HG03095 (cell line): ENCODE measurements around the gene MANEAL.

Source experiments
- ATAC-seq: cut with Tn5 transposase; IDR thresholded peaks from one replicate; pipeline ENCODE4 v1.9.1; 2021; ENCODE audit warnings: moderate library complexity; ENCODE audit not compliant: unreplicated experiment

MANEAL gene

DNA sequence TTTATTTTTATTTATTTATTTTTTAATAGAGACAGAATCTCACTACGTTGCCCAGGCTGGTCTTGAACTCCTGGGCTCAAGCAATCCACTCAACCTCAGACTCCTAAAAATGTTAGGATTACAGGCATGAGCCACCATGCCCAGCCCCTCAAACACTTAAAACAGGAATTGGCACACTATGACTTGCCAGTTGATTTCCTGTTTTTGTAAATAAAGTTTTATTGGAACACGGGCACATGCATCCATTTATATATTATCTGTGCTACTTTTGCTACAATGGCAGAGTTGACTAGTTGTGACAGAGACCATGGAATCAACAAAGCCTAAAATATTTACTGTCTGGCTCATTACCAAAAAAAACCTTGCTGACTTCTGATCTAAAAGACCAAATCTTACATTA, 30.4 kb downstream of the MANEAL start:
- no peak for ATAC-seq

DNA sequence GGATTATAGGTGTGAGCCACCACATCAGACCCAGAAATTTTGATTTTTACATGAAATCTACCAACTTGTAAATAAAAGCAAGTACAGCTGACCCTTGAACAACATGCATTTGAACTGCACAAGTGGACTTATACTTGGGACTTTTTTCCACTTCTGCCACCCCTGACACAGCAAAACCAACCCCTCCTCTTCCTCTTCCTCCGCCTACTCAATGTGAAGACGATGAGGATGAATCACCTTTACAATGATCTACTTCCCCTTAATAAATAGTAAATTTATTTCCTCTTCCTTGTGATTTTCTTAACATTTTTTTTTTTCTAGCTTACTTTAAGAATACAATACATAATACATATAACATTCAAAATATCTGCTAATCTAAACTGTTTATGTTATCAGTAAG, 31.9 kb downstream of the MANEAL start:
- ATAC-seq, result no peak

DNA sequence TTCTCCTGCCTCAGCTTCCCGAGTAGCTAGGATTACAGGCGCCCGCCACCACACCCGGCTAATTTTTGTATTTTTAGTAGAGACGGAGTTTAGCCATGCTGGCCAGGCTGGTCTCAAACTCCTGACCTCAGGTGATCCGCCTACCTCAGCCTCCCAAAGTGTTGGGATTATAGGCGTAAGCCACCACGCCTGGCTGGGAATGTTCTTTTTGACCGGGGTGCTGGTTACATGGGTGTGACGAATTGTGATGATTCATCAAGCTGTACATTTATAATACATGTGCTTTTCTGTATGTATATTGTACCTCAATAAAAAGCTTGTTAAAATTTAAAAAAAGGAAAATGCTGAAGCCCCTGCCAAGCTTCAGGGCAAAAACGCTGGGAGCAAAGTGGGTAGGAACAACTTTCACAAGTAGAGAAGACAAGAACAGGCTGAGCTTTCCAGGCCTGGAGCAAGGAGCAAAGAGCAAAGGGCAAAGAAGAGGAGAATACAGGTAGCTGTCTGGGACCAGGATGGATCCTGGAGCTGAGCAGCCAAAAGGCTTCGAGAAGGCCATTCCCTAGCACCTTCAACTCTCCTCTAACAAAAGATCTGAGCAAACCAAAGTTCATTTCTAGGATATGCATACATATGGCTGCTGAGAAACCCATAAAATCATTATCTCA, 34.9 kb downstream of the MANEAL start:
- no peak for ATAC-seq

DNA sequence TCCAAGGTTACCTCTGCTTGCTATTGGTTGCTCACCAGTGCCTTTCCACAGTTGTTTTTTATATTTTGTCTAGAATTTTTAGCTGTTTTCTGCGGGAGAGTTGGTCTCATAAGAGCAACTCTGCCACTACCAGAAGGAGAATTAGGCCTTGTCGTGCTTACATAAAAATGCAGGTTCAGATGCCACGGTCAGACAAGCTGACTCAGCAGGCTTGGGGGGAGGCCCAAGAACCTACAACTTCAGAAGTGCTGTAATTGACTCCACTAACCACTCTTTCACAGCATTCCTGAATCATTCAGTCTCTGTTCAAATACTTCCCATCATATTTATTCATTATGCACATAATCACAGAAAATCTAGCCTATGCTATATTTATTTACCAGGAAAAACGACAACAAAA, 37.5 kb downstream of the MANEAL start:
- ATAC-seq, result no peak

DNA sequence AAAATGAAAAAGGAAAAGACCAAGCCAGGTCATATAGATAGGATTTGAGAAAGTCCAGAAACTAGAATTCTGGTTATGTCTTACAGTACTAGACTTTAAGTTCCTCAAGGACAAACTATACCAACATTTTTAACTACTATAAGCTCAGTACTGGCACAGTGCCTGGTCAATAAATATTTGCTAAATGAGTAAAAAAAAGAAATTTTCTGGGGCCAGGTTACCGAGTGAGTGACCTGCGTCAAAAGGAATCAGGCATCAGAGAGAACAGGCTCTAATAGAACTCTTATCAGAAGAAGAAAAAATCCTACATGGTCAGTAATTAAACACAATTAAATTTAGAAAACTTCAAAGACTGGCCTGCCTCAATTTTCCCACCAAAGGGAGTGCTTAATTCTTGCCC, 38.2 kb downstream of the MANEAL start:
- no peak for ATAC-seq

DNA sequence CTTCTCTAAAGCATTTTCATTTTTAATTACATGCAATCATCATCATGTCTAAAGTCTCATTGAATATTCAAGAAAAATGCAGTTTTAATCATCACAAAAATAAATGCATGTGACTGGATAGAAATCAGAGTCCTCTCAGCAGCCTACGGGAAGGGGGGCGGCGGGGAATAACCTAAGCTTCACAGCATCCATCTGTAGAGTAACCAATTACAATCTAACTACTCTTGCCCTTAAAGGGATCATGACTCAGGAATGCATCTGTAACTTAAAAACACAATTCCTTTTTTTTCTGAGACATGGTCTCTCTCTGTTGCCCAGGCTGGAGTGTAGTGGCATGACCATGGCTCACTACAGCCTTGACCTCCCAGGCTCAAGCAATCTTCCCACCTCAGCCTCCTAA, 43.1 kb downstream of the MANEAL start:
- ATAC-seq, result no peak

DNA sequence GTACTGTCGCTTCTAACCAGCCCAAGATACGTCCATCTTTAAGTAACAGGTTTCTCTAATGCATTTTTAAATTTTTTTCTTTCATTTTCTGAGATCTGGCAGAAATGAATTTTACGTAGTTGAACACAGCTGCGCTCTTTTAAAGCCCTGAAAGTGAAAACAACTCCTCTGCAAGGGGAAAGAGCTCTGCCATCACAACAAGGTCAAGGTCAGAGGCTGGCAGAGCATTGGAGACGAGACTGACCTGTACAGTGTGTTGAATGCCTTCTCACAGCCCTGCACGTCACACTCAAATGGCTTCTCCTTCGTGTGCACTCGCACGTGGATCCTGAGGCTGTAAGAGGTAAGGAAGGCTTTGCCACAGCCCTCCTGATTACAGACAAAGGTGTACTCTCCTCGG, 46.0 kb downstream of the MANEAL start:
- ATAC-seq, result no peak

DNA sequence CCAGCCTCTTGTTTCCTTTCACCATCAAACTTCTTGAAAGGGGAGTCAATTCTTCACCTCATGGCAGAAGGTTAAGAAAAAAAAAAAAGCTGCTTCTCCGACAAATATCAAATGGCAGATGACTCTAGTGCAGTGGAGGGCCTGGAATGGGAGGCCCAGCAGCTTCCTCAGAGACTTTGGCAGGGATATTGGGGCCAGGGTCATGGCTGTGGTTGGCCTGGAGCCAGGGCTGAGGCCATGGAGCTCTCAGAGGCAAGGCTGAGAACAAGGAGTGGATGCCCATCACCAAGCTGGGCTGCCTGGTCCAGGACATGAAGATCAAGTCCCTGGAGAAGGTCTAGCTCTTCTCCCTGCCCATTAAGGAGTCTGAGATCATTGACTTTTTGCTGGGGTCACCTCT, 47.1 kb downstream of the MANEAL start:
- no peak for ATAC-seq

DNA sequence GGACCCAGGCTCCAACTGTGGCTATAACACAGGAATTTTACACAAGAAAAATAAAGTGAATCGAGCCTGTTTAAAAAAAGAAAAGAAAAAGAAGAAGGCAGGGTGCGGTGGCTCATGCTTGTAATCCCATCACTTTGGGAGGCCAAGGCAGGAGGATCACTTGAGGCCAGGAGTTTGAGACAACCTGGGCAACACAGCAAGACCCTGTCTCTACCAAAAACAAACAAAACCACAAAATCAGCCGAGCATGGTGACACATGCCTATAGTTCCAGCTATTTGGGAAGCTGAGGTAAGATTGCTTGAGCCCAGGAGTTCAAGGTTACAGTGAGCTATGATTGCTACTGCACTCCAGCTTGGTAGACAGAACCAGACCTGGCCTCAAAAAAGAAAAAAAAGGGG, 48.0 kb downstream of the MANEAL start:
- ATAC-seq, result no peak

DNA sequence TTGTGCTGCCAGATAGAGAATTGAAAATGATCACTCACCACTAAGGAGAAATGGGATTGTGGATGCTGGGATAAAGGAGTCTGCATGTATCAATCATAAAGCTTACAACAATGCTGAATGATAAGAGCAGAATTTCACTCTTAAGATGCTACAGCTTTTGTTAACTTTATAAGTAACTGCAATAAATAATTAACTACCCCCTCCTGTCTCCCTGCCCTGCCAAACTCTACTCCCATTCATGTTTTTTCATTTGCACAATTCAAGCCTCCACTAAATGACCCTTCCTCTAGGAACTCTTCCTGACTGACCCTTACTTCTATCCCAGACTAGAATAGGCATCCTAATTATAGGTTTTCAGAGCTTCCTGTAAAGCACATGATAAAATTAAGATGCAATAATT, 50.9 kb downstream of the MANEAL start:
- ATAC-seq, result no peak

DNA sequence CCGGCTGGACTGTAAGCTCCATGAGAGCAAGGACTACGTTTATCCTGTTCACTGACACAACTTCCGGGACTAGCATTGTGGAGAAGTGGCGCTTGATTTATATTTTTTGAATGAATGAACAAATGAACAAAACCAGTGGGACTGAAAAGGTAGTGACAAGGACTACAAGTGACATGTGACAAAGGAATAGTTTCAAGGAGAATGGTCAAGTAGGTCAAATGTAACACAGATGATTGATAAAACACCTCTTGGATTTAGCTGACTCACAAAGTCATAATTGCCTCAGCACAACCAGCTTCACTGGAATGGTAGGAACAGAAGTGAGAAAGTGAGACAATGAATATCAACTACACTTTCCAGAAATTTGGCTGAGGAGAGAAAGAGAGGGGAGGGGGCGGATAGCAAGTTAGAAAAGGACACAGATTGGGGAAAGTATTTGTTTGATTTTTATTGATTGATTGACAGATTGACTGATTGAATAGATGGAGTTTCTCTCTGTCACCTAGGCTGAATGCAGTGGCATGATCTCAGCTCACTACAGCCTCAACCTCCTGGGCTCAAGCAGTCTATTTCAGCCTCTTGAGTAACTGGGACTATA, 51.5 kb downstream of the MANEAL start:
- no peak for ATAC-seq

DNA sequence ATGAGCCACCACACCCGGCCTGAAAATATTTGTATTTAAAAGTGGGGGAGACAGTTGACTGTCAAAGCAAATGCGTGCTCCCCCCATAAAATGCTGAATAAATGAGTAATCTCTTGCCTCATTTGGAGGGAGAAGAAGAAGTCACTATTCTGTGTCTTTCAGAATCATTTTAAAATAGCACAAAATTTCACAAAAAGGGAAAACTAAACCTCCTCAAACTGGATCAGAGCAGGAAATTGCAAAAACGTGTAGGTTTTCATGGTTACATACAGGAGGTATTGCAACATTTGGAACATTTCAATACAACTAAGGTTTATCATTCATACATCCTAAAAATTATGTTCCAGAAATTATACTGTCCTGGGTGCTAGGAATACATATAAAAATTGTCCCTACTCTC, 52.1 kb downstream of the MANEAL start:
- ATAC-seq, result no peak

DNA sequence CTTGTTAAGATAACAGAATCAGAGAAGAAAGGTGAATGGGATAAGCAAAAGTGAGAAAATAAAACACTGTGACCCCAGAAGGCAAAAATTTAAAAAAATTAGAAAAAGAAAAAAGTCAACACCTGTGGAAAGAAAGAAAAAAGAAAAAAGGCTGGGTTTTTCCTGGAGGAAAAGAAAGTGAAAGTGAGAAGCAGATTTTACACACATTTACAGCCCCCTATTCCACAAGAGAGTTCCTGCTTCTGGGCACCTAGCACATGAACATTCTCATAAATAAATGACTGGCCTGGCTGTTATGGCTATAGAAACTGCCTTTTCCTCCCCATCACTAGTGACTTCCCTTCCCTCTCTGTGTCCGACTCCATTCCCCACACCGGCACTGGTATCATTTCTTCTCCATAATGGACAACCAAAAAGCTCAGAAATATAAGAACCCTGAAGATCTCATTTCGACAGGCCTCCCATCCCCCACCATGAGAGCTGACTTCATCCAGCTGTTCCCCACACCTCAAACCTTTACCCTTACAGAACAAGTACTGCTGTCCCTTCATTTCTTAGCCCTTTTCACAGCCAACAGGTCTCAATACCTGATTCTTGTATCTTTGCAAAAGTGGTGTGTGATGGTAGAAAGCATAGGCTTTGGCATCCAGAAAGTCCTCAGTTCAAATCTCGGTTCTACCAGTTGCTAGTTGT, 53.1 kb downstream of the MANEAL start:
- ATAC-seq, result no peak

DNA sequence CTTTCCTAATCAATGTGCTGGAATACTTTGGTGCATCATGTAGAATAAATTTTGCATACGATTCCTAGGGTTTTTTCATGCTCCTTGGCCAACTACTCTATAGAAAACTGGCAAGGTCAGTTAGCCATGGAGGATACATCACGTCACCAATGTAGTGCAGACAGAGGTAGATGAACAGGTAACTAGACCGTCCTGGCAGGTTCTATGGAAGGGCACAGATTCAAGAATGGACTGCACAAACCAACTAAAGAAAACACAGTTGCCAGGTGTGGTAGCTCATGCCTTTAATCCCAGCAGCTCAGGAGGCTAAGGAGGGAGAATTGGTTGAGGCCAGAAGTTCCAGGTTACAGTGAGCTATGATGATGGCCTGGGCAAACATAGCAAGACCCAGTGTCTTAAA, 55.8 kb downstream of the MANEAL start:
- ATAC-seq, result no peak

DNA sequence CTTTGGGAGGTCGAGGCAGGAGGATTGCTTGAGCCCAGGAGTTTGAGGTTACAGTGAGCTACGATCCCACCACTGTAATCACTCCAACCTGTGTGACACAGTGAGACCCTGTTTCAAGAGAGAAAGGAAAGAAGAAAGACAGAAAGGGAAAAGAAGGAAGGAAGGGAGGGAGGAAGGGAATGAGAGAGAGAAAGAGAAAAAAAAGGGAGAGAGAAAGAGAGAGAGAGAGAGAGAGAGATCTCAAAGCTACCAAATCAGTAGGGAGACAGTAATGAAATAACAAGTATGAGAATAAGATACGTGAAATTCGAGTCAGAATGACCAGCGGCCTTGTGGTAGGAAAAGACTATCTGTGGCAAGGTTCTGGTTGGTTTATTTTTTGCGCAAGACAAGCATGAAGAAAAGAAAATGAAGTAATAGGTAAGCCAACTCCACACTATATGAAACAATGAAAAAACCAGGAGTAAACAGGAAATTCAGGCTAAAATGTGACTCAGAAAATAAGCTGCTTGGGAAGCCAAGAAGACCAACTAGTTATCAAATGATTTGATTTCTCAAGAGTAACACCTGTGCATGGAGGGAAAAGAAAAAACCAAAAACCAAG, 56.8 kb downstream of the MANEAL start:
- no peak for ATAC-seq
